Measurements from ENCODE around the gene NXN.
"Not testable (repeated sequence)": the region's sequence is repeated elsewhere in the genome, so short reads cannot be mapped to it uniquely, and the experiment has no call there.

The NXN gene

DNA sequence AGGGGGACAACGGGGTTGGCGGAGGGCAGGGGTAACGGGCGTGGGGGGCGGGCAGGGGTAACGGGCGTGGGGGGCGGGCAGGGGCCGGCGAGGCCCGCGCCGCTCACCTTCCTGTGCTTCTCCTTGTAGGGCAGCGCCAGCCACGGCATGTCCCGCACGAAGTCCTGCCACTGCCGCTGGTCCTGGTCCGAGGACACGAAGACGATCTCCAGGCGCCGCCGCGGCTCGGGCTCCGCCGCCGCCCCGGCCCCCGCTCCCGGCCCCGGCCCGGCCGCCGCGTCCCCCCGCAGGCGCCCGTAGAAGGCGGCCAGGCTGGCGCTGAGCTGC is 401 bp downstream of the NXN start:
- no peak for DNase-seq (ENCODE audit: low read depth in 2 of 2)

DNA sequence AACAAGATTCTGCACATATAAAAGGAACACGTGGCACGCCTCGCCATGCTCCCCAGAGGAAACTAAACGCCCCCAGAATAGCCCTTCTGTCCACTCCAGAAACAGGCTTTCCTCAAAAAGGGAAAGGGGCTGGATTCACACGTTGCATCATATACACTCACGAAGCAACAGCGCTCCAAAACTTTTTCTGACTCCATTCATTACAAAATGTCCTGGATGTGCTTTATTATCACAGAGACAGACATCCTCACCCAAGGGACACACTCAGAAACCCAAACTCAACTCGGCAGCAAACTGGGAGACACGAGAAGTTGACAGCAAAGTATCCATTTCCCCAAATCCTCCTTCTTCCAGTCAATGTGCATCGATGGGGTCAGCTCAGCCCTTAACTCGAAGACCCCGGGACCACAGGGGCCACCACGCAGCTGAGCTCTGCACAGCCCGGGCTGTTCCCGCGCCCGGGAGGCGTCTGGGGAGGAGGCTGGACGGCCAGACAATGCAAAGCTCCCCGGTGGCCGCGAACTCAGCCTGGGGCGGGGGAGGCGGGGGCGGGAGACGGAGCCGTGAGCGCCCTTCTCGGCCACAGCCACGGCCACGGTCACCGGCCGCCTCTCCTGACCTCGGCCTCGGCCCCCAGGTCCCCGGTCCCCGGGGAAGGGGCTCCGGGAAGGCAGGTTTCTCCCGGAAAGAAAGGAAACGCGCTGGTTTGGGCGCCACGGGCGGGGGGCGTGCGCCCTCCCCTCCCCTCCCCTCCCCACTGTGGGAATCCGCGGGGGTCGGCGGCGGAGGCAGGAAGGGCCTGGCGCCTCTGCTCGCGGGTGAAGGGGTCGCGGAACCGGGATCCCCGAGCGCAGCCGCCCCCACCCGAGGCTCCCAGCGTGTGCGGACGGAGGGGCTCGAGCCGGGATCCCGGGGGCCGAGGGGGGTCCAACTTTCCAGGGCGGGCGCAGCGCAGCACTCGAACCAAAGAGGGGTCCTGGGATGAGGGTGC is 1.2 kb downstream of the NXN start:
- DNase-seq (ENCODE audit: low read depth in 2 of 2) = no peak

DNA sequence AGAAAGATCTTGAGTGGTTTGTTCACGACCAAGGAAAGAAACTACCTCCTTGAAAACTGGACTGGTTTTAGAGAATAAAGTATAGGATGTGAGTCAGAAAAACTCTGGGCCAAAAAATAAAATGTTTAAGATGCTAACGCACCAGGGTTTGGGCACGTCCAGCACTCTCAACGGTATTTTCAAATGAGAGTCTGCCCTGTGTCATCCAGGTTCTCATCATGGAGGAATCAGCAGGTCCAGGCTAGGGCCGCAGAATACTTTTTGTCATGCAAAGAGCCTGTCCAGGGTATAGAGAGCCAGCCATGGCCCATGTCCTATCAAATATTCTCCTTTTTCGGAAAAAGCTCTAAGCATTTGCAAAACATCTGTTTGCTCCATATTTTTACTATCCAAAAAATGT is 2.4 kb downstream of the NXN start:
- DNase-seq (ENCODE audit: low read depth in 2 of 2) = no peak

DNA sequence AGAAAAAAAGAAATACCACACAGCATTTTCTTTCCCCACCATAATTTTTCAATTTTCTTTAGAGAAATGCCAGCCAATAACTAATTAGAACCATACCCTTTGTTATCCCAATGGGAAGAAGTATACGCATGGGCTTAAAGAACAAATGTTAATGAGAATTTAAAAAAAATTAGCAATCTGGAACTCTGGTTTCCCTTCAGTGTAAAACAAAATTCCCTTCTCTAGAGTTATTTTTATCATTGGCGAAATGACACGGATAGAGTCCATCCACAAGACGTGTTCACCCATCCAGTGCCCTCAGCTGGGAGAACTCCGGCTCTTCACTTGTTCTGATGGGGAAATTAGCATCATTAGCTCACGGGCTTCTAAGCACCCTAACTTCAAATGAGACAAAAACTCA is 3.3 kb downstream of the NXN start:
- DNase-seq (ENCODE audit: low read depth in 2 of 2) = no peak

DNA sequence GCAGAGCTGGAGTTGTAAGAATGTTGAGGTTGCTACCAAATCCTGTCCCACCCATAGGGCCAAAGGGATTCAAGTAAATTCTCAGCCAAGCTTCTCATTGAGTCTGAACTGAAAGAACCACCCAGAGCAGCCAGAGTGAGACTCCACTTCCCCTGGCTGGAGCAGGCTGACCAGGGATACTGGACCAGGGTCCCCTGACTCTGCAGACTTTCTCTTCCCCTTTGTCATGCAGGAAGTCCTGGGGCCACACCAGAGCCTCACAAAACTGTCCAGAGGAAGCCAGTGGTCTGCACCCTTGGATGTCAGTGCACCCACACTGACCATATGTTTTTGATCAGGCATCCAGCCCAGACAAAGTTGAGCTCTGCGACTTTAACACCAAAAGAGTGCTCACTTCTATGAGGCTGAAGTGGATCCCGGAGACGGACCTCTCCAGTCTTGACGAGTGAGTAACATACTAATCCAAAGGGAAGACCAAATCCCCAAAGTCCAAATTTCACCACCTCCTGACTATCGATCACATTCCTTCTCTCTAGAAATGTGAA is 4.1 kb downstream of the NXN start:
- no peak for DNase-seq (ENCODE audit: low read depth in 2 of 2)

DNA sequence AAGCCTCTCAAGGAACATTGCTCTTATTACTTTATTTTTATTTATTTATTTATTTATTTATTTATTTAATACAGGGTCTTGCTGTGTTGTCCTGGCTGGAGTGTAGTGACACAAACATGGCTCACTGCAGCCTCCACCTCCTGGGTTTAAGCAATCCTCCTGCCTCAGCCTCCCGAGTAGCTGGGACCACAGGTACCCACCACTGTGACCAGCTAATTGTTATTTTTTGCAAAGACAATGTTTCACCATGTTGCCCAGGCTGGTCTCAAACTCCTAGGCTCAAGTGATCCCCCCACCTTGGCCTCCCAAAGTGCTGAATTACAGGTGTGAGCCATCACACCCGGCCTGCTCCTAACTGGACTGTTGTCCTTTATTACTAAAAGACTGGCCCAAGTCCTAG is 4.8 kb downstream of the NXN start:
- not testable (repeated sequence) for DNase-seq (ENCODE audit: low read depth in 2 of 2)

DNA sequence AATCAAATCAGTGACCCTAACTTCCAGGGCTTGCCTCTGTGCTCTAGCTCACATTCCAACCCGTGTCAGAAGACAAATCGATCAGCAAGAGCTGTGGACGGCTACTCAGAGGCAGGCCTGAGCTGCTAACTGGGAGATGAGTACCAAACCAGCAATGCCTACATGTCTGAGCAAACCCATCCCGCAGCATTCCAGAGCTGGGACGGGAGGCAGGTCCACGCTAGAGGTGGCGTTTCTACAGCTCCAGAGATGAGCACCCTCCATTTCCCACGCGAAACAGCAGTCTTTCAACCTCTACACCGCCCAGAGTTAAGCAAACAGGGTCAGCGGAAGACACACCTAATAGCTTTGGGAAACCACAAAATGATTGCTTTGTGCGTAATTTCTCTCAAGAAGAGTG is 6.5 kb downstream of the NXN start:
- no peak for DNase-seq (ENCODE audit: low read depth in 2 of 2)

DNA sequence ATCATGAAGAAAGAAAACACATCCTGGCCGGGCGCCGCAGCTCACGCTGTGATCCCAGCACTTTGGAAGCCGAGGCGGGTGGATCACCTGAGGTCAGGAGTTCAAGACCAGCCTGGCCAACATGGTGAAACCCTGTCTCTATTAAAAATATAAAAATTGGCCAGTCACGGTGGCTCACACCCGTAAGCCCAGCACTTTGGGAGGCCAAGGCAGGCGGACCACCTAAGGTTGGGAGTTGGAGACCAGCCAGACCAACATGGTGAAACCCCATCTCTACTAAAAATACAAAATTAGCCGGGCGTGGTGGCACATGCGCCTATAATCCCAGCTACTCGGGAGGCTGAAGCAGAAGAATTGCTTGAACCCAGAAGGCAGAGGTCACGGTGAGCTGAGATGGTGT is 7.7 kb downstream of the NXN start:
- not testable (repeated sequence) for DNase-seq (ENCODE audit: low read depth in 2 of 2)

DNA sequence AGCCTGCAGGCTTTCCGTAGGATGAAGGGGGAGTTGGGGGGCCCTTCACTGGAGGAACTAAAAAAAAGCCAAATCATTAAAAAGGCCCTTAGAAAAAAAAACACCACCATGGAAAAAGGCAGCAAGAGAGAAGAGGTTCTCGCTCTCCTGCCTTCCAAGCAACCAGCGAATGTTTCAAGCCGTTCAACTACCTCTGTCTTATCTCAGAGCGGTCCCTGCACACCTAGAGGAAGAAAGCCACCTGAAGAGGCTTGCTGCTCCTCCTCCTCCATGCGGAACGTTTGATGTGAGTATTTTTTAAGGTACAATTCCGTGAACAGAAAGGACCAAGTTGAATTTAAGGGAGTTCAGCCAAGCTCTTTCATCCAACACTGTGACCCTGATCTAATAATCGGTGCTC is 9.2 kb downstream of the NXN start:
- DNase-seq (ENCODE audit: low read depth in 2 of 2) = no peak

DNA sequence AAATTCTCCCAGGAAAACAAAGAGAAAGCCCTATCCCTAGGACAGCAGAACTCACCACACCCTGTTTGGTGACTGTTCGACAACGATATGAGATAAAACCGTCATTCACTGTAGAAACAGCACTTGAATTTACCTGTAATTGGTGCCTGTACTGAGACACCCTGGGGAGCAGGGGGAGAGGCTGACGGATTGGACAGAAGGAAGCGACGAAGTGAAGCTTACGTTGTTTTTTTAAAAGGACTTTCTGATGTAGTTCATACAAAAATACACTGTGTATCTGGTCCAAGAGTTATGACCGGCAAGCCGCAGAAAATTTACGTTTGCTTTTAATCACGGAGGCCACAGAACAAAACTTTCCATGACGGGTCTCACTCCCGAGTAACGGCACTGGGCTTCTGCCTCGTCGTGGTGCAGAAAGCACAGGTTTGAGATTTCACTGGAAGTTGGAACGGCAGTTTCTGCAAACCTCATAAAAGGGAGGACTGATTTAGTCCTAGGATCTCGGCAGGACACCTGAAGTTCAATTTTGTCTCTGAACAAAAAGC is 9.7 kb downstream of the NXN start:
- no peak for DNase-seq (ENCODE audit: low read depth in 2 of 2)

DNA sequence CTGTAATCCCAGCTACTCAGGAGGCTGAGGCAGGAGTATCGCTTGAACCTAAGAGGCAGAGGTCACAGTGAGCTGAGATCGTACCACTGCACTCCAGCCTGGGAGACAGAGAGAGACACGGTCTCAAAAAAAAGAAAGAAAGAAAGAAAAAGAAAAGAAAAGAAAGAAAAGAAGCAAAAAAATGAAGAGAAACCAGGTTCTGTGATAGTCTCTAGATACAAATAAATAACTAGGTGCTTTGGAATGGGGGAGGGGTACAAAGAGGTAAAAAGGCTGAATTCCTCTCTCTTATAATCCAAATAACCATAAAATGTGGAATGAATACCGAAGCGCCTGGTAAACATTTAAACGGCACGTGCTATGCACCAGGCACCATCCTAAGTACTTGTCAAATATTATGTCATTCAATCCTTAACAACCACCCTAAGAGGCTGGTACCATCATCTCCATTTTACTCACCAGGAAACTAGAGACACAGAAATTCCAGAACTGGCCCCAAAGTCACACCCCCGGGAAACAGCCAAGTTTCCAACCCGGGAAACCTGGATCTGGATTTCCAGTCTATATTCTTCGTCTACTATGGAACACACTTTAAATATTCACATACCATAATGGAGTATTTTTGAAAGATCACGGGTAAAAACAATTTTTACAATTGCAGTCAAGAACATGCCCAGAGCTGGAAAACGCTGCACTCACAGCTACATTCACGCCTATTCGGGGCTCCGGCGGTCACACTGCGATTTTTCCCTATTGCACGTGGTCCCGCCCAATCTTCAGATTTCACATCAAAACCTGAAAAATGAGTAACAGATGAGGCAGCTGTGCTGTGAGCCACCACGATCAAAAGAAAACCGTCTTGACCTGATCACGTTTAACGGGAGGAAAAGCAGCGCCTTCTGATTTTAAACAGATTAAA is 10.5 kb downstream of the NXN start:
- no peak for DNase-seq (ENCODE audit: low read depth in 2 of 2)

DNA sequence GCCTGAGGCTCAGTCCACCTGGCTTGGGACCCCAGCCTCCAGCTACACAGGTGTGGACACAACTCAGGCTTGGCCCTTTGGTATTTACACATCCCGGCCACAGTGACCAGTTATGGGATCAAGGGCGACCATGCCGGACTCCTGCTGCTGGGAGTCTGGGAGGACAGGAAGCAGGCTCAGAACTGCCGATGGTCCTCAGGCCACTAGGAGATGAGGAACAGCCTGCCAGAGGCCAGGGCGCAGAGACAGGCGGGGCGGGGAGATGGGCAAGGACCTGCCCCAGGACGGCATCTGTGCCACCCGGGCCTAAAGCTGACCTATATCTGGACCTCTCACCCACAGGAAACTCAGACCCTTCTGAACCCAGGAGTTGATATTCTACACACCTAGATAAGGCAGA is 12.5 kb downstream of the NXN start:
- DNase-seq (ENCODE audit: low read depth in 2 of 2) = no peak

DNA sequence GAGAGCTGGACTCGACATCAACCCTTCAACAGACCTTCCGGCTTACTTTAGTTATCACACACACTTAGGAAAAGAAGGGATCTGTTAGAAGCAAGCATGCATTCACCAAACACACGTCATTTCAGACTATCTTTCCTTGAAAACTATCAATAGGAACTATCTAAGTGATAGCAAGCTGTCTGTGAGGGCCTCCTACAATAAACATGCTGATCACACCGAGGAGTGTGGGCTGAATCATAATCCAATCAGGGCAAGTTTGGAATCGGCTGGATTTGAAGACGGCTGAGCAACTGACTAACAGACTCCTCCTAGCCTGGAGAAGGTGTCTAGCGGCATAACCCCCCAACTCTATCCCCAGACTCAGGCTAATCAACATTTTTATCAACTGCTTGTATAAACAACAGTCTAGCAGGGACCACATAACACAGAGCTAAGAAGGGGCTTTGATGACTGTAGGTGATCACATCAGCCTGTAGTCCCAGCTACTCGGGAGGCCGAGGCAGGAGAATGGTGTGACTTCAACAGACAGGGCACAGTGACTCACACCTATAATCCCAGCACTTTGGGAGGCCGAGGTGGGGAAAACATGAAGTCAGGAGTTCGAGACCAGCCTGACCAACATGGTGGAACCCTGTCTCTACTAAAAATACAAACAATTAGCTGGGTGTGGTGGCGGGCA is 14.1 kb downstream of the NXN start:
- DNase-seq (ENCODE audit: low read depth in 2 of 2) = no peak

DNA sequence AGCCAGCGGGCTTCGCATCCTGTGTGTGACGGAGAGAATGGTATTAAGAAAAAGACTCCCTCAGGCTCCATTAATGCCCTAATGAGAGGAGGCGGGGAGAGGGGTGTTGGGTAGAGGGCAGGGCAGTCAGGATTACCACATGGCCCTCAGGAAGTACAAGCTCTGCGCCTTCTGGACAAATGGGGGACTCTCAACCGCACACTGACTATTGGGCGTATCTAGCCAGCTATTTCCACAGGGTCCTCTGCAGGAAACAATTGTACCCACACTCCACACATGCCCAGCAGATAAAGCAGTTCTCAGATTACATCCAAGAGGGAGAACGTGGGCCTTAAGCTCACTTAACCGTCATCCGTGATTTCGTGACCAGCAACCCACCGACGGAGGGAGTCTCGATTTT is 14.7 kb downstream of the NXN start:
- no peak for DNase-seq (ENCODE audit: low read depth in 2 of 2)

DNA sequence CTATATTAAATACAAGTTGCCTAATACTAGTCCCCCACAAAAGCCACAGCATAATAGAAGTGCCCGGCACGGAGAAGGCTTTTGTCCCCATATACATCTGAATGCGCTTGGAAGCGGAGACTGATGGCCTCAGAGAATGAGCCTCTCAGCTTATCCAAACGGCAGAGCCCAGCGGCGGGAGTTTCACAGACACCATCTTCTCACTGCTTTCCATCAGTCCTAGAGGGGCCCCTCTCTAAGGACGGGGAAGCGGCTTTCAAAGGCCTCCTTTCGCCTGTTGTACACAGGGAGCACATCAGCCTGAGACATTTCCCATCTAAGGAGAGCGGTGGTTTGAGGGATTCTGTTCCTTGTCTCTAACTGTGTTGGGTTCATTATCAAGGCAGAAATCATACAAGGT is 16.9 kb downstream of the NXN start:
- no peak for DNase-seq (ENCODE audit: low read depth in 2 of 2)

DNA sequence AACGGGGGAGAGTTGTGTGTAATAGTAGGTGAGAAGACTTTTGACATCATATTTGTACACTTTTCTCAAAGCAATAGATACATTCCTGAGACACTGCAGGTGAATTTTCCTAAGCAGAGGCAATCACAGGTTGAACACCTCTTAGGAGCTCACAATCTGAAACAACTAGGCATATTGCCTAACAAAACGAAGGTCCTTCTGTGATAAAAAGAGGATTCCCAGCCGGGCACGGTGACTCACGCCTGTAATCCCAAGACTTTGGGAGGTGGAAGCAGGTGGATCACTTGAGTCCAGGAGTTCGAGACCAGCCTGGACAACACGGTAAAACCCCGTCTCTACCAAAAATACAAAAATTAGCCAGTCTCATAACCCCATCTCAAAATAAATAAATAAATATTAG is 17.4 kb downstream of the NXN start:
- no peak for DNase-seq (ENCODE audit: low read depth in 2 of 2)

DNA sequence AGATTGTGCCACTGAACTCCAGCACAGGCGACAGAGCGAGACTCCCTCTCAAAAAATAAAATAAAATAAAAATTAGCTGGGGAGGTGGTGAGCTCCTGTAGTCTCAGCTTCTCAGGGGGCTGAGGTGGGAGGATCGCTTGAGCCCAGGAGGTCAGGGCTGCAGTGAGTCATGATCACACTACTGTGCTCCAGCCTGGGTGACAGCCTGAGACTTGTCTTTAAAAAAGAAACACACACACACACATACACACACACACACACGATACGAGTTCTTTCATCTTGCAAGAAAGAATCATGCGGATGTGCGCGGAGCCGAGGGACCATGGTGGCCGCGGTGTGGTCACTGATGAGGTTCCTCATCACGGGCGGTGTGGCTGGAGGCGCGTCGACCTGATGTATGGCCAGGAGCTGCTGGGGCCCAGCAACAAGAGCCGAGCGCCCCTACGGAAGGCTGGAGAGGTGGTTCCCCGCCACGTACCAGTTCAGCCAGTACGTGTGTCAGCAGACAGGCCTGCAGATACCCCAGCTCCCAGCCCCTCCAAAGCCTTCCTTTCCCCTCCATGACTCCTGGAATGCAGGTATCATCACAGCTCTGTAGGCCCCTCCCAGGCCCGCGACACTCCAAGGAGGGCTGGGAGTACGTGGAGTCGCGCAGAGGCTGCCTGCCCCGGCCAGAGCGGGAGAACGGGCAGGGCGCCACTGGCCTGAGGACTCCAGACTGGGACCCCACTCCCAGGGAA is 20.7 kb downstream of the NXN start:
- DNase-seq (ENCODE audit: low read depth in 2 of 2) = no peak

DNA sequence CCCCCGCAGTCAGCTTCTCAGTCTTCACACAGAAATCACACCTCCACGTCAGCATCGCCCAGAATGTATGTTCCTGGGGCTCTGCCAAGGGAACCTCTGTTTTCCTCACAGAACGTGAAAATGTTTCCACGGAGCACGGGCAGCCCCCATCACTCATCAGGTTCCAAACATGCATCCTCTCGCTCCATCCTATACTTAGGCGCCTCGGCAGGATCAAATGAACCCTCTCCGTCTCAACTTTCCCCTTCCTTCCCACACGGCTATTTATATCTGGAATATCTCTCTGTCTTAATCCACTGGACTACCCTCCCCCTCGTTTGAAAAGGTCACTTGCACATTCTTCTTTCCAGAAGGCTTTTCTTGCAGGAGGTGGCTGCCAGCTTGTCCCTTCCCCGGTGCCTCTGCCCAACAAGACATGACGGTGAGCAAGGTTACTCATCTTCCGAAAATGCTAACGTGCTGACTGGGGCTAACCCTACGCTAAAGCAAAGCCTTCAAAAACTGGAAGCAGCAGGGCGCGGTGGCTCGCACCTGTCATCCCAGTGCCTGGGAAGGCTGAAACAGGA is 21.6 kb downstream of the NXN start:
- no peak for DNase-seq (ENCODE audit: low read depth in 2 of 2)

DNA sequence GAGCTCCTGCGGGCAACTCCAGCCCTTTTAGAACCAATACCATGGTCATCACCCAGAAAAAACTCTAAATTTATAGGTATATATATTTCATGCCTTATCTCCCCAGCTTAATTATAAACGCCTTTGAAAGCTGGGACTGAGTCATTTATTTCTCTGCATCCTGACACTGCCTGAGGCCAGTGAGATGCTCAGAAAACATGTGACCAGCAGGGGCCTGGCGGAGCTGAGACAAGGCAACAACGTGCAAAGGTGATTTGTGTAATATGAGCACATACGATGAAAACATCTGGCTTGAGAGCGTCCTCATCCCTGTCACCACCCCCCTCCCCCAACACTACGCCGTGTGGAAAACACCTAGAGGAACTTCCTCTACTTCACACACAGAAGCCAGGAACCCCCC is 22.7 kb downstream of the NXN start:
- no peak for DNase-seq (ENCODE audit: low read depth in 2 of 2)

DNA sequence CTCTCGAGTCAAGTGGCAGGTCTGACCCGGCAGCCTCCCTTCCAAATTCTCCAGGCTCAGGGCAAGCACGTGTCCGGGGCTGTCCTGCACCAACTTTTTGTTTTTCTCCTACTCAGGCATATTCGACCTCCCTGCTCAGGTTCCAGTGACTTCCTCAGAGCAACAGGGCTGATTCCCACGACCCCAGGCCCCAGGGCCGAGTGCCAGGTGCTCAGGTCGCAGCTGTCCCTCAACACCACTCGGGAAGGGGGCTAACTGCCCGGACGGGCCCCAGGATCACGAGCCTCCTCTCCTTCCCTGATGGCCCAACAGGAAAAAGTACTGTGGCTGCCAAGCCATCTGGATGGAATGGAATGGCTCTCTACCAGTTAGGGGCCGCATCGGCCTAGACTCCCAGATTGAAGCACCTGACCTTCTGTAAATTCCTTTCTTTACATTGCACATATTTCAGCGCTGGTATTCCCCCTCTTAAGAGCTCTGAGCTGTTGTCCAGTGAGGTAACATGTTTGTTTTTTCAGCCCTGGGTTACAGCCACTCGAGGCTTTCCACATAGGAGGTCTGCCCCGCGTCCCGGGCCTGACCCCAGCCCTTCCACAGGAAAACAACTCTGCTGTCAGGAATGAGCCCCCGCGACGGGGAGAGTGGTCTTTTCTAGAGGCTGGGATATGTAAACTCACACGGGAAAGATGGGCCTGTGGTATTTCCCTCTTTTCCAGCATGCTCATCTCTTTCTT is 25.0 kb downstream of the NXN start:
- DNase-seq (ENCODE audit: low read depth in 2 of 2) = no peak

All from stimulated activated CD8-positive, alpha-beta memory T cell treated with anti-CD3 and anti-CD28 coated beads, Interleukin-2, amount 100 ng/mL, for 1 hour (primary cell).